GM12891 (cell line): Measurements from ENCODE around the gene PLEKHM2.

Experiments
- POLR2A ChIP-seq: IDR thresholded peaks from 2 replicates; pipeline ENCODE4 v1.6.1; 2011; ENCODE audit warnings: low read depth, low read length, control low read depth
- POLR2AphosphoS5 ChIP-seq: IDR thresholded peaks from 2 replicates; pipeline ENCODE4 v1.6.1; 2011; ENCODE audit warnings: low read depth, low read length, control low read depth
- POU2F2 ChIP-seq: IDR thresholded peaks from 2 replicates; pipeline ENCODE4 v1.6.1; 2011; ENCODE audit warnings: low read depth, mild to moderate bottlenecking, control low read depth, low read length, moderate library complexity
- SPI1 ChIP-seq: IDR thresholded peaks from 2 replicates; pipeline ENCODE4 v1.6.1; 2011; ENCODE audit warnings: low read depth, low read length, control low read depth
- TAF1 ChIP-seq: IDR thresholded peaks from 2 replicates; pipeline ENCODE4 v1.6.1; 2011; ENCODE audit warnings: low read depth, low read length, control low read depth

DNA sequence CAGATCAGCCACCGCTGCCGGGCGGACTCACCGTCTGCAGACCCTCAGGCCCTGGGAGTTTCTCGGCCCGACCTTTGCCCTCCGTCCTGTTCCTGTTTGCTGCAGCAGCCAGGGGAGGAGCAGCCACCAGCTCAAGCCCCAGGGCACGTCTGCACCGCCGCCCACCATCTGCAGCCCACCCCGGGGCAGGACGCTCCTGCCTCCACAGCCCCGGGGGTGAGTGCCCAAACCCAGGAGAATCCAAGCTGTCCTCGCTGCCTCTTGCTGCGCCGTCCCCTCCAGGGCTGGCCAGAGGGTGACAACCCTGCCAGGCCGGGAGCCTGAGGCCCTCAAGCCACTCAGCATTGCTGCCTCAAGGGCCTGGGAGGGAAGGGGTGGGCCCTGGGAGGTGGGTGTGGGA lies 50.8 kb downstream of the PLEKHM2 start:
- no peak for TF ChIP-seq POLR2A
- TF ChIP-seq POLR2AphosphoS5 = 0 out of 2 replicates have a peak, but pooled peaks have one; percentile 4
- TF ChIP-seq TAF1 = no peak
- TF ChIP-seq POU2F2 = no peak
- no peak for TF ChIP-seq SPI1
